Measurements from ENCODE around the gene P2RX1. TPM values are rescaled to one million over a fixed set of nuclear protein-coding genes. Genes with fewer than 3 reads are reported as not detected.

P2RX1 gene
- total RNA-seq, 1 experiment from 2014 or later: not detected

DNA sequence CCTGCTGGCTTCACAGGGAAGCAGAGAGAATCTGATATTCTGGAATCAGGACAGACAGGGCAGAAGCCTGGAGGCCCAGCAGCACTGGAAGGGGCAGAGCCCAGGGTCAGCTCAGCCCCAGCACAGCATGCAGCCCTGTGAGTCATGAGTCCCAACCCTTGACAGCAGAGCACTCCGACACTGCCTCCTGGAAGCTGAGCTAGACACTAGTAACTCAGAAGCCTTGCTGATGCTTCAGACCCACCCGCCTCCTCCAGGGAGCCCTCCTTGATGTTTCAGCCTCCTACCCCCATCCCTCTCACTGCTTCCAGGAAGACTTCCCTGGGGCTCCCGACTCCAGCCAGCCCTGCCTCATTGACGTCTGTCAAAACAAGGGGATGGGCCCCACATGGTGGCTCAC, 30.3 kb downstream of the P2RX1 start:
- Histone ChIP-seq H3K14ac (ENCODE audit: insufficient read depth, low read length) (no peak overlapping the region), H4K8ac (replicated peaks; ENCODE audit: insufficient read length, low read depth, low read length) (no peak overlapping the region), H3K23ac (ENCODE audit: insufficient read length, low read depth, low read length) (no peak overlapping the region), H2AK5ac (ENCODE audit: insufficient read length, low read length) (no peak overlapping the region), H3K23me2 (ENCODE audit: insufficient read length, low read depth, low read length, poor library complexity, severe bottlenecking) (no peaks in the 10 kb centered on the region), H3K4me1 (ENCODE audit: insufficient read depth, low read length) (no peaks in the 10 kb centered on the region), H2AFZ (ENCODE audit: low read length) (no peak overlapping the region), H3K9me3 (ENCODE audit: control insufficient read depth, low read depth, low read length) (no peaks in the 10 kb centered on the region), H3K27me3 (ENCODE audit: insufficient read depth, low read length) (no peaks in the 10 kb centered on the region), H2BK15ac (ENCODE audit: low read depth, low read length) (no peak overlapping the region), H4K91ac (ENCODE audit: insufficient read length, low read depth, low read length) (no peak overlapping the region), H3K18ac (ENCODE audit: insufficient read length, low read depth, low read length) (no peak overlapping the region), H3K9ac (ENCODE audit: extremely low read depth, insufficient read length, low read length) (no peak overlapping the region), H3K4me2 (ENCODE audit: insufficient read depth, insufficient read length, low read length) (no peak overlapping the region), H3K56ac (ENCODE audit: insufficient read length, low read depth, low read length) (no peak overlapping the region), H2BK120ac (ENCODE audit: low read depth, low read length, poor library complexity, severe bottlenecking) (no peak overlapping the region), H2BK12ac (ENCODE audit: insufficient read length, low read depth, low read length) (no peak overlapping the region), H2BK20ac (ENCODE audit: low read depth, low read length, poor library complexity, severe bottlenecking) (no peak overlapping the region), H3T11ph (ENCODE audit: low read length) (no peak overlapping the region), H2BK5ac (ENCODE audit: insufficient read length, low read length) (no peak overlapping the region), H4K5ac (ENCODE audit: insufficient read length, low read depth, low read length) (no peak overlapping the region), H3K79me1 (ENCODE audit: insufficient read depth, low read depth, low read length, poor library complexity, severe bottlenecking) (no peaks in the 10 kb centered on the region), H4K20me1 (ENCODE audit: control insufficient read depth, insufficient read depth, insufficient read length) (no peaks in the 10 kb centered on the region), H3K27ac (ENCODE audit: insufficient read length, low read depth, low read length) (no peak overlapping the region), H3K4ac (ENCODE audit: low read depth, low read length) (no peak overlapping the region), H3K79me2 (ENCODE audit: insufficient read depth, low read length) (no peaks in the 10 kb centered on the region)
- H3K27ac Mint-ChIP-seq: peak overlapping the region in 2 of 3 experiments; percentile 54 to 92; a peak in 2 of 7 replicates
- no peak for DNase-seq
- peaks cover 0 to 7% (median 1%) of the 10 kb centered on the region in 3 experiments; a peak in 4 of 7 replicates for H3K36me3 Mint-ChIP-seq (ENCODE audit: insufficient read depth in 1 of 3, low read depth in 3 of 3)
- no CpG with 5 or more reads among the region's 4 CpGs for WGBS (ENCODE audit: extremely low coverage, insufficient read length, low lambda C conversion rate)
- H3K27me3 Mint-ChIP-seq (ENCODE audit: low read depth): 0 out of 2 replicates have a peak, but pooled peaks cover 2% of the 10 kb centered on the region
- H3K4me1 Mint-ChIP-seq: peaks cover 13 to 32% of the 10 kb centered on the region in 2 experiments
- H3K9me3 Mint-ChIP-seq: no peaks in the 10 kb centered on the region
- TF ChIP-seq, protein P1, sequence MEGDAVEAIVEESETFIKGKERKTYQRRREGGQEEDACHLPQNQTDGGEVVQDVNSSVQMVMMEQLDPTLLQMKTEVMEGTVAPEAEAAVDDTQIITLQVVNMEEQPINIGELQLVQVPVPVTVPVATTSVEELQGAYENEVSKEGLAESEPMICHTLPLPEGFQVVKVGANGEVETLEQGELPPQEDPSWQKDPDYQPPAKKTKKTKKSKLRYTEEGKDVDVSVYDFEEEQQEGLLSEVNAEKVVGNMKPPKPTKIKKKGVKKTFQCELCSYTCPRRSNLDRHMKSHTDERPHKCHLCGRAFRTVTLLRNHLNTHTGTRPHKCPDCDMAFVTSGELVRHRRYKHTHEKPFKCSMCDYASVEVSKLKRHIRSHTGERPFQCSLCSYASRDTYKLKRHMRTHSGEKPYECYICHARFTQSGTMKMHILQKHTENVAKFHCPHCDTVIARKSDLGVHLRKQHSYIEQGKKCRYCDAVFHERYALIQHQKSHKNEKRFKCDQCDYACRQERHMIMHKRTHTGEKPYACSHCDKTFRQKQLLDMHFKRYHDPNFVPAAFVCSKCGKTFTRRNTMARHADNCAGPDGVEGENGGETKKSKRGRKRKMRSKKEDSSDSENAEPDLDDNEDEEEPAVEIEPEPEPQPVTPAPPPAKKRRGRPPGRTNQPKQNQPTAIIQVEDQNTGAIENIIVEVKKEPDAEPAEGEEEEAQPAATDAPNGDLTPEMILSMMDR (conservative IDR thresholded peaks at IDR 0.05): no peak
- no peak overlapping the region; a peak in 1 of 5 replicates for H3K4me3 Mint-ChIP-seq
